Neural cell (in vitro differentiated cells): ENCODE measurements around the gene NKPD1. TPM values are rescaled to one million over a fixed set of nuclear protein-coding genes. Genes with fewer than 3 reads are reported as not detected.

ENCODE experiments used
- H2AFZ ChIP-seq: fragments of 200-600, 300-800 bp; sonication (generic), shearing (Covaris generic); 2 replicates; pipeline ENCODE4 v1.6.0; 2014; ENCODE audit warnings: low read depth, mild to moderate bottlenecking, antibody characterized with exemption, low read length, moderate library complexity
- H3F3A ChIP-seq: fragments of 200-600 bp; shearing (Covaris generic); 2 replicates; pipeline ENCODE4 v1.6.1; 2016; ENCODE audit warnings: mild to moderate bottlenecking, moderate library complexity, mixed read lengths, antibody characterized with exemption, low read length; ENCODE audit not compliant: insufficient read depth, poor library complexity, severe bottlenecking
- H3K27ac ChIP-seq: fragments of 200-600, 300-800 bp; sonication (generic), shearing (Covaris generic); 2 replicates; pipeline ENCODE4 v1.5.1; 2014; ENCODE audit warnings: mild to moderate bottlenecking, low read length, moderate library complexity
- H3K27me3 ChIP-seq: fragments of 300-800, 200-600 bp; sonication (generic), shearing (Covaris generic); 2 replicates; pipeline ENCODE4 v1.6.0; 2014; ENCODE audit warnings: mild to moderate bottlenecking, low read depth, low read length, moderate library complexity; ENCODE audit not compliant: insufficient read depth
- H3K36me3 ChIP-seq: fragments of 300-800, 200-600 bp; sonication (generic), shearing (Covaris generic); 2 replicates; pipeline ENCODE4 v1.5.1; 2014; ENCODE audit warnings: mild to moderate bottlenecking, antibody characterized with exemption, low read length, moderate library complexity; ENCODE audit not compliant: insufficient read depth
- H3K4me2 ChIP-seq: fragments of 300-800, 200-600 bp; sonication (generic), shearing (Covaris generic); 2 replicates; pipeline ENCODE4 v1.6.0; 2014; ENCODE audit warnings: mild to moderate bottlenecking, low read length
- H3K4me3 ChIP-seq: fragments of 300-800, 200-600 bp; sonication (generic), shearing (Covaris generic); 2 replicates; pipeline ENCODE4 v1.5.1; 2014; ENCODE audit warnings: mild to moderate bottlenecking, low read length, moderate library complexity
- H3K79me2 ChIP-seq: fragments of 200-600 bp; shearing (Covaris generic); replicated peaks from 2 replicates; pipeline ENCODE4 v1.6.0; 2014; ENCODE audit warnings: mild to moderate bottlenecking, low read length, moderate library complexity; ENCODE audit not compliant: insufficient read depth
- H3K9ac ChIP-seq: fragments of 300-800, 200-600 bp; sonication (generic), shearing (Covaris generic); 2 replicates; pipeline ENCODE4 v1.6.1; 2016; ENCODE audit warnings: mild to moderate bottlenecking, low read length, mixed read lengths
- H3K9me2 ChIP-seq: fragments of 200-600 bp; shearing (Covaris generic); 2 replicates; pipeline ENCODE4 v1.6.1; 2016; ENCODE audit warnings: mild to moderate bottlenecking, low read length, mixed read lengths; ENCODE audit not compliant: insufficient read depth
- H3K9me3 ChIP-seq: fragments of 200-600, 300-800 bp; sonication (generic), shearing (Covaris generic); 2 replicates; pipeline ENCODE4 v1.6.1; 2016; ENCODE audit warnings: mild to moderate bottlenecking, mixed run types, low read length, moderate library complexity, mixed read lengths
- H4K20me1 ChIP-seq: fragments of 200-600 bp; shearing (Covaris generic); 2 replicates; pipeline ENCODE4 v1.6.1; 2016; ENCODE audit warnings: mild to moderate bottlenecking, mixed run types; ENCODE audit not compliant: insufficient read depth
- CTCF ChIP-seq: fragments of 450-650 bp; IDR thresholded peaks from 2 replicates; pipeline ENCODE4 v1.5.1; 2014; ENCODE audit warnings: antibody characterized with exemption, mild to moderate bottlenecking, moderate library complexity; ENCODE audit not compliant: poor library complexity, severe bottlenecking
- EP300 ChIP-seq: fragments of 450-650 bp; conservative IDR thresholded peaks from 2 replicates; pipeline ENCODE4 v1.6.1; 2014; ENCODE audit warnings: antibody characterized with exemption, mild to moderate bottlenecking, moderate library complexity; ENCODE audit not compliant: poor library complexity, severe bottlenecking
- EZH2 ChIP-seq: fragments of 200-600, 300-800 bp; shearing (Covaris generic), sonication (generic); IDR thresholded peaks from 2 replicates; pipeline ENCODE4 v1.6.1; 2014; ENCODE audit warnings: antibody characterized with exemption, low read length, borderline replicate concordance, mild to moderate bottlenecking; ENCODE audit not compliant: insufficient read depth, poor library complexity, severe bottlenecking
- MXI1 ChIP-seq: fragments of 450-650 bp; conservative IDR thresholded peaks from 2 replicates; pipeline ENCODE4 v1.6.1; 2014; ENCODE audit warnings: antibody characterized with exemption, mild to moderate bottlenecking; ENCODE audit not compliant: poor library complexity, severe bottlenecking
- POLR2AphosphoS5 ChIP-seq: IDR thresholded peaks from 2 replicates; pipeline ENCODE4 v1.6.1; 2012
- RAD21 ChIP-seq: fragments of 450-650 bp; conservative IDR thresholded peaks from 2 replicates; pipeline ENCODE4 v1.6.1; 2014; ENCODE audit warnings: antibody characterized with exemption, mild to moderate bottlenecking, moderate library complexity
- SMC3 ChIP-seq: fragments of 450-650 bp; conservative IDR thresholded peaks from 2 replicates; pipeline ENCODE4 v1.6.1; 2014; ENCODE audit warnings: antibody characterized with exemption, mild to moderate bottlenecking, moderate library complexity; ENCODE audit not compliant: poor library complexity
- TAF1 ChIP-seq: IDR thresholded peaks from 2 replicates; pipeline ENCODE4 v1.6.1; 2012; ENCODE audit warnings: low read depth
- polyA plus RNA-seq: library from polyadenylated mRNA; depleted of rRNA; stranded (reverse); fragments of >200 nt; gene quantifications from 2 replicates; pipeline ENCODE4 v1.2.3, GENCODE V29; 2014
- TF ChIP-seq, protein P1 (sequence below): IDR thresholded peaks from 2 replicates; pipeline ENCODE4 v1.6.1; 2012; ENCODE audit warnings: borderline replicate concordance

Gene NKPD1
- polyA plus RNA-seq, 1 donor from 2014 or later, result 2.8 TPM

DNA sequence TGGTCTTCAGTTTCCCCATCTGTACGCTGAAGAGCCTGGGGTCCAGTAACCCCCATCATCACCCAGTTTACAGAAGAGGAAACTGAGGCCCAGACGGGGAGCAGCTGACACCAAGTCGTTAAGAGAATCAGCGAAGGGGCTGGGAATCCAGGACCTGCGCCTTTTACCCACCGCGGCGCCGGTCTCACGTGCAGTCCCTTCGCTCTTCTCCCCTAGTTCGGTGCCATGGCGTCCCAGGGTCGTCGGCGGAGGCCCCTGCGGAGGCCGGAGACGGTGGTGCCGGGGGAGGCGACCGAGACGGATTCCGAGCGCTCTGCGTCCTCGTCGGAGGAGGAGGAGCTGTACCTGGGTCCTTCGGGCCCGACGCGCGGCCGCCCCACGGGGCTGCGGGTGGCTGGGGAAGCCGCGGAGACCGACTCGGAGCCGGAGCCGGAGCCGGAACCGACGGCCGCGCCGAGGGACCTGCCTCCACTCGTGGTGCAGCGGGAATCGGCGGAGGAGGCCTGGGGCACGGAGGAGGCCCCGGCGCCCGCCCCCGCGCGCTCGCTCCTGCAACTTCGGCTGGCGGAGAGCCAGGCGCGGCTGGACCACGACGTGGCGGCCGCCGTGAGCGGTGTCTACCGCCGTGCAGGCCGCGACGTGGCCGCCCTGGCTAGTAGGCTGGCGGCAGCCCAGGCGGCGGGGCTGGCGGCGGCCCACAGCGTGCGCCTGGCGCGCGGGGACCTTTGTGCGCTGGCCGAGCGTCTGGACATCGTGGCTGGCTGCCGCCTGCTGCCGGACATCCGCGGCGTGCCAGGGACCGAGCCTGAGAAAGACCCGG lies 18.5 kb upstream of the NKPD1 start:
- peak overlapping the region; percentile 71 for H3K27ac ChIP-seq
- H3K4me3 ChIP-seq, result peak overlapping the region; percentile 81
- H3K9me2 ChIP-seq, result no peaks in the 10 kb centered on the region
- H3K27me3 ChIP-seq, result no peaks in the 10 kb centered on the region
- TF ChIP-seq POLR2AphosphoS5 (no peak), EZH2 (no peak), TAF1 (no peak), EP300 (no peak), SMC3 (no peak), MXI1 (no peak), RAD21 (no peak), CTCF (no peak)
- TF ChIP-seq, protein P1, sequence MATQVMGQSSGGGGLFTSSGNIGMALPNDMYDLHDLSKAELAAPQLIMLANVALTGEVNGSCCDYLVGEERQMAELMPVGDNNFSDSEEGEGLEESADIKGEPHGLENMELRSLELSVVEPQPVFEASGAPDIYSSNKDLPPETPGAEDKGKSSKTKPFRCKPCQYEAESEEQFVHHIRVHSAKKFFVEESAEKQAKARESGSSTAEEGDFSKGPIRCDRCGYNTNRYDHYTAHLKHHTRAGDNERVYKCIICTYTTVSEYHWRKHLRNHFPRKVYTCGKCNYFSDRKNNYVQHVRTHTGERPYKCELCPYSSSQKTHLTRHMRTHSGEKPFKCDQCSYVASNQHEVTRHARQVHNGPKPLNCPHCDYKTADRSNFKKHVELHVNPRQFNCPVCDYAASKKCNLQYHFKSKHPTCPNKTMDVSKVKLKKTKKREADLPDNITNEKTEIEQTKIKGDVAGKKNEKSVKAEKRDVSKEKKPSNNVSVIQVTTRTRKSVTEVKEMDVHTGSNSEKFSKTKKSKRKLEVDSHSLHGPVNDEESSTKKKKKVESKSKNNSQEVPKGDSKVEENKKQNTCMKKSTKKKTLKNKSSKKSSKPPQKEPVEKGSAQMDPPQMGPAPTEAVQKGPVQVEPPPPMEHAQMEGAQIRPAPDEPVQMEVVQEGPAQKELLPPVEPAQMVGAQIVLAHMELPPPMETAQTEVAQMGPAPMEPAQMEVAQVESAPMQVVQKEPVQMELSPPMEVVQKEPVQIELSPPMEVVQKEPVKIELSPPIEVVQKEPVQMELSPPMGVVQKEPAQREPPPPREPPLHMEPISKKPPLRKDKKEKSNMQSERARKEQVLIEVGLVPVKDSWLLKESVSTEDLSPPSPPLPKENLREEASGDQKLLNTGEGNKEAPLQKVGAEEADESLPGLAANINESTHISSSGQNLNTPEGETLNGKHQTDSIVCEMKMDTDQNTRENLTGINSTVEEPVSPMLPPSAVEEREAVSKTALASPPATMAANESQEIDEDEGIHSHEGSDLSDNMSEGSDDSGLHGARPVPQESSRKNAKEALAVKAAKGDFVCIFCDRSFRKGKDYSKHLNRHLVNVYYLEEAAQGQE, result no peak
- H3K9me3 ChIP-seq, result no peaks in the 10 kb centered on the region
- H3K4me2 ChIP-seq, result peak overlapping the region; percentile 55
- peak overlapping the region; percentile 71 for H3K9ac ChIP-seq
- H3K36me3 ChIP-seq, result no peaks in the 10 kb centered on the region
- no peaks in the 10 kb centered on the region for H3F3A ChIP-seq
- H3K79me2 ChIP-seq, result no peaks in the 10 kb centered on the region
- H2AFZ ChIP-seq, result peak overlapping the region; percentile 65
- no peaks in the 10 kb centered on the region for H4K20me1 ChIP-seq

- peak; percentile 81 for TF ChIP-seq POLR2AphosphoS5
- TF ChIP-seq CTCF, result peak; percentile 90
- TF ChIP-seq, protein P1, result no peak
- TF ChIP-seq TAF1, result no peak
- TF ChIP-seq SMC3, result peak; percentile 15
- peak; percentile 99 for TF ChIP-seq MXI1
- peak; percentile 54 for TF ChIP-seq EP300
- peak; percentile 21 for TF ChIP-seq RAD21
- TF ChIP-seq EZH2, result no peak
- Histone ChIP-seq H4K20me1 (no peaks in the 10 kb centered on the region), H3K27ac (peak within 1 kb of the TSS; percentile 71)
These were observed 17.7 kb upstream of the NKPD1 start, which contains the start of gene BLOC1S3 for GRCh38 chr19:45178262-45179071. BLOC1S3 (plus strand) TSS chr19:45178784; CDS start chr19:45179297, 513 bp downstream.

More at GRCh38 chr19:45178262-45179071, 17.7 kb upstream of the NKPD1 start, which contains the start of gene BLOC1S3:
- no peaks in the 10 kb centered on the region for H3K27me3 ChIP-seq
- H3K36me3 ChIP-seq, result no peaks in the 10 kb centered on the region
- no peaks in the 10 kb centered on the region for H3K79me2 ChIP-seq
- peak within 1 kb of the TSS; percentile 81 for H3K4me3 ChIP-seq
- no peaks in the 10 kb centered on the region for H3K9me2 ChIP-seq
- H3K9ac ChIP-seq, result peak within 1 kb of the TSS; percentile 71
- H3K9me3 ChIP-seq, result no peaks in the 10 kb centered on the region
- H3K4me2 ChIP-seq, result peak within 1 kb of the TSS; percentile 84
- H2AFZ ChIP-seq, result peak within 1 kb of the TSS; percentile 65
- no peaks in the 10 kb centered on the region for H3F3A ChIP-seq
